Motor neuron (in vitro differentiated cells): Measurements from ENCODE around the gene FAM180B. TPM values are rescaled to one million over a fixed set of nuclear protein-coding genes. Genes with fewer than 3 reads are reported as not detected.
A peak's percentile ranks its signal among the peaks of the same experiment; 100 is the strongest.

ENCODE experiments used
- ATAC-seq, 8 experiments: fragments of 200-7000 bp; cut with Tn5 transposase; replicated peaks in 6 of 8; 2 replicates each; pipeline ENCODE4 v1.8.0; 2021; ENCODE audit warnings: mild to moderate bottlenecking in 8 of 8, moderate library complexity in 8 of 8
- H3K27ac ChIP-seq, 2 donors: fragments of 250-450 bp; sonication (Bioruptor Pico); 2 replicates each; pipeline ENCODE4 v1.9.0; 2021; ENCODE audit warnings: antibody characterized with exemption in 2 of 2, mild to moderate bottlenecking in 2 of 2, moderate library complexity in 1 of 2
- H3K4me1 ChIP-seq, 2 donors: fragments of 250-450 bp; sonication (Bioruptor Pico); replicated peaks in 1 of 2; 2 replicates each; pipeline ENCODE4 v1.6.1; 2021; ENCODE audit warnings: antibody characterized with exemption in 2 of 2, mild to moderate bottlenecking in 2 of 2, moderate library complexity in 1 of 2
- H3K4me3 ChIP-seq, 5 donors: fragments of 250-450 bp; sonication (Bioruptor Pico); 2 replicates each; pipeline ENCODE4 v1.9.0; 2021; ENCODE audit warnings: antibody characterized with exemption in 5 of 5, mild to moderate bottlenecking in 5 of 5, moderate library complexity in 4 of 5
- WGBS, 10 experiments: fragments of 450-650 bp; shearing (Covaris generic); methylation state at CpG; one replicate each; pipeline ENCODE4 v1.0.0; 2022; 5-methylcytosine and 5-hydroxymethylcytosine counted together
- in situ Hi-C, 9 experiments: fragments of 400-800 bp; cut with MboI; loops; one replicate each; pipeline ENCODE4 v1.15.0; 2021; ENCODE audit warnings: low sequenced_read_pairs in 9 of 9, low pct_unique_long_range_greater_than_20kb in 2 of 9; ENCODE audit not compliant: unreplicated experiment in 9 of 9
- total RNA-seq, 8 experiments: library from RNA; unstranded; fragments of 300-600 nt; gene quantifications; 2 replicates each; pipeline versions ENCODE4 v1.2.3 to v1.2.4, GENCODE V29; 2022

The FAM180B gene
- total RNA-seq, 8 experiments from 2014 or later, result 0.27 to 2.5 (median 0.64) TPM; not detected in 1

- 26 to 100% (median 91%) methylated on average over 1 to 43 of the region's 122 CpGs; no CpG with 5 or more reads in 2 of the 10 experiments for WGBS, 10 experiments
- Histone ChIP-seq H3K27ac (no peak overlapping the region), H3K4me3 (no peak overlapping the region), H3K4me1 (peaks cover 6 to 16% of the 10 kb centered on the region in 2 donors)
- in situ Hi-C loops, result no loop called here
- ATAC-seq, result no peak
Measured at GRCh38 chr11:47589977-47590861, 3.7 kb downstream of the FAM180B start.

GRCh38 chr11:47591764-47592163, 5.3 kb downstream of the FAM180B start:
- no peak overlapping the region for H3K4me3 ChIP-seq
- in situ Hi-C loops, result no loop called here
- H3K27ac ChIP-seq, result no peak overlapping the region
- 20 to 86% (median 60%) methylated on average over 1 to 4 of the region's 7 CpGs; no CpG with 5 or more reads in 3 of the 10 experiments for WGBS, 10 experiments
- H3K4me1 ChIP-seq, result peaks cover 6 to 16% of the 10 kb centered on the region in 2 donors
- no peak for ATAC-seq

GRCh38 chr11:47592251-47592650, 5.8 kb downstream of the FAM180B start:
- WGBS, 10 experiments, result 0 to 80% (median 60%) methylated on average over 1 to 2 of the region's 4 CpGs; no CpG with 5 or more reads in 7 of the 10 experiments
- no peak overlapping the region for H3K4me3 ChIP-seq
- no peak overlapping the region for H3K27ac ChIP-seq
- in situ Hi-C loops, result no loop called here
- no peak for ATAC-seq
- H3K4me1 ChIP-seq, result peaks cover 6 to 16% of the 10 kb centered on the region in 2 donors

- whole genome bisulfite sequencing, 10 experiments, result 0 to 93% (median 40%) methylated on average over 1 to 2 of the region's 2 CpGs; no CpG with 5 or more reads in 5 of the 10 experiments
- H3K4me1 ChIP-seq, result peaks cover 6 to 16% of the 10 kb centered on the region in 2 donors
- no peak for ATAC-seq
- in situ Hi-C loops, result no loop called here
- H3K4me3 ChIP-seq, result peak overlapping the region in 2 of 5 donors; percentile 50 to 89
- H3K27ac ChIP-seq, result no peak overlapping the region
Measured at GRCh38 chr11:47592970-47593369, 6.5 kb downstream of the FAM180B start.

DNA sequence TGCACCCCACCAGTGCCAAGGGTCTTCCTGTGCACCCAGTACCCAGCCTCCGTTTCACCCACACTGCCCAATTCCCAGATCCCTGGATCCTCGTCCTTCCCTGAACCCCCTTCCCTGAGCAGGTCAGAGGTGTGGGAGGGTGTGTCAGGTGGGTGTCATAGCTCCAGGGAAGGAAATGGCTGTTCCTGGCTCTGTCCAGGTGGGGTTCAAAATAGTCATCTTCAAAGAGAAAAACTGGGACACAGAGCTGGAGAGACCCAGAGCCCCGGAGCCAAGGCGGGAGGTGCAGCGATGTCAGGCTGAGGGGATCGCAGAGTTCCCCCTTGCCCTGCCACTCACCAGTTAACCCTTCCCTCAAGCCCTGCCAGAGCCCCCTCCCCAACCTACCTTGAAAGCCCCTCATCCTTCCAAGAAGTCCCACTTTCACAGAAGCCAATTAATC, 7.0 kb downstream of the FAM180B start:
- Histone ChIP-seq H3K27ac (no peak overlapping the region), H3K4me1 (peaks cover 6 to 16% of the 10 kb centered on the region in 2 donors), H3K4me3 (peak overlapping the region; percentile 46 to 89 (median 50))
- WGBS, 10 experiments, result 18 to 20% (median 20%) methylated on average over 1 to 4 of the region's 6 CpGs; no CpG with 5 or more reads in 7 of the 10 experiments
- in situ Hi-C loops, result no loop called here
- peak in 5 of 8 experiments; percentile 4 to 14 (median 8) for ATAC-seq

- in situ Hi-C loops, result no loop called here
- Histone ChIP-seq H3K4me1 (peaks cover 10 to 20% of the 10 kb centered on the region in 2 donors), H3K4me3 (peak within 1 kb of the TSS; percentile 46 to 89 (median 50)), H3K27ac (peak within 1 kb of the TSS; percentile 13 to 25)
- ATAC-seq, result peak in 6 of 8 experiments; percentile 52 to 95 (median 91)
- WGBS, 10 experiments, result 0 to 62% (median 16%) methylated on average over 1 to 4 of the region's 48 CpGs; no CpG with 5 or more reads in 7 of the 10 experiments
Measured at GRCh38 chr11:47593934-47594855, 7.7 kb downstream of the FAM180B start, which contains the start of gene C1QTNF4. TSS of gene C1QTNF4 (minus strand) at chr11:47594411. CDS start at chr11:47590810, 3,601 bp downstream.

DNA sequence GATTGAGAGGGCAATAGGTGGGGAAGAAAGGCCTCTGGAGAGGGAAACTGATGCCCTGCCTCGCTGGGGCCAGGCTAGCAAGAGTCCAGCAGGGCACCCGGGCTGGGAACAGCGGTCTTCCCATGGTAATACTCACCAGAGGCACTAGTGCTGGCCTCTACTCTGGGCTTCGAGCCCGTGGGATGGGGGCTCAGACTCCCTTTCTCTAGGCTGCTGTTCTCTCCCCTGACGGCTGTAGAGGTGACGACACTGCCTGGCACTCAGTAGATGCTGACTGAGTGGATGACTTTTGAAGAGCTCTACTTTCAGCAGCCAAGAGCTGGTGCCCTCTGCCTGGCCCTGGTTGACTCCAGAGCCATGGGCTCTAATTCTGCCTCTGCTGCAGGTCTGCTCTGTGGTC, 8.6 kb downstream of the FAM180B start:
- 50 to 100% (median 77%) methylated on average over 1 to 5 of the region's 7 CpGs; no CpG with 5 or more reads in 6 of the 10 experiments for WGBS, 10 experiments
- no peak overlapping the region for H3K4me3 ChIP-seq
- no peak overlapping the region for H3K27ac ChIP-seq
- no peak for ATAC-seq
- H3K4me1 ChIP-seq, result peaks cover 17 to 28% of the 10 kb centered on the region in 2 donors
- in situ Hi-C loops, result no loop called here

DNA sequence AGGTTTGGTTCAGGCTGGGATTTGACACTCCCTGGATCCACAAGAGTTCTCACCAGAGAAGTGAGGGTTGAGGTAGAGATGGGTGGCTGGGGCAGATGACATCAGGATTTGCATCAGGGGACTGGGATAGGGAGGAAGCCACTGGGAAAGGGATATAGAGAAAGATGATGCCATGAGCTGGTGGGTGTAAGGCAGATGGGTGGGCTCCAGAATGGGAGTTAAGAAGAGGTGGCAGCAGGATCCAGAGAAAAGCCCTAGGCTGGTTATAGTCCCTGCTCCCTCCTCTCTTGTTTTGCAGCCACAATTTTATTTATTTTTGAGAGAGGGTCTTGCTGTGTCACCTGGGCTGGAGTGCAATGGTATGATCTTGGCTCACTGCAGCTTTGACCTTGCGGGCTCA, 9.5 kb downstream of the FAM180B start:
- no peak for ATAC-seq

DNA sequence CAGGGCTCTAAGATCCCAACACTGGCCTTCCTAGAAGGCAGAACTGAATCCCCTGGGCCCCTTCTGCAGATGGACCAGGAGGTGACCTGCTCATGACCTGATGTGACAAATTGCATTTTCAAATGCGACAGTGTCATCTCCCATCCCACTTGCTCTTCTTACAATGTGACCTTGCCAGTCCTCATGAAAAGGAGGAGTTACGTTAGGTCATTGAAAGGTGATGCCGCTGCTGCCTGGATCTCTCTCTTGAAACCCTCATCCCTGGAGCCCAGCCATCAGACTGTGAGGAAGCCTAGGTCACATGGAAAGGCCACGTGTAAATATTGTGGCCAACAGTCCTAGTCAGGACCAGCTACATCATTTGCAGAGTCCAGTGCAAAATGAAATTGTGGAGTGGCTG, 13.4 kb downstream of the FAM180B start:
- Histone ChIP-seq H3K4me1 (peaks cover 19% of the 10 kb centered on the region in 2 donors), H3K4me3 (no peak overlapping the region), H3K27ac (peak overlapping the region; percentile 35 to 79)
- WGBS, 10 experiments, result 17 to 80% (median 70%) methylated on average over 1 to 4 of the region's 4 CpGs; no CpG with 5 or more reads in 3 of the 10 experiments
- peak in 4 of 8 experiments; percentile 50 to 87 (median 68) for ATAC-seq
- in situ Hi-C loops, result no loop called here

More for the DNA sequence above, 9.5 kb downstream of the FAM180B start:
- Histone ChIP-seq H3K4me3 (no peak overlapping the region), H3K4me1 (peaks cover 25 to 32% of the 10 kb centered on the region in 2 donors), H3K27ac (no peak overlapping the region)
- WGBS, 10 experiments, result 83 to 100% (median 100%) methylated on average over 1 of the region's 1 CpG; no CpG with 5 or more reads in 6 of the 10 experiments
- in situ Hi-C loops, result no loop called here

DNA sequence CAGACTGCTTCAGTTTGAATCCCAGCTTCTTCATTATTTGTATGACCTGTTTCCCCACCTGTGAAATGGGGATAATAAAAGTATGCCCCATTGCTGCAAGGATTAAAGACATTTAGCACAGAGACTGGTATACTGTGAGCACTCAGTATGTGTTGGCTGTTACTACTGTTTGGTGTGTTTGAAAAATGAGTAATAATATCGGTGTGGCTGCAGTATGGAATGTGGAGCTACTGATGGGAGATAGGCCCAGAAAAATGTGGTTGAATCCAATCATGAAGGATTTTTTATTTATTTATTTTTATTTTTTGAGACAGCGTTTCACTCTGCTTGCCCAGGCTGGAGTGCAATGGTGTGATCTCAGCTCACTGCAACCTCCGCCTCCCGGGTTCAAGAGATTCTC, 16.8 kb downstream of the FAM180B start:
- 75 to 100% (median 98%) methylated on average over 1 to 4 of the region's 4 CpGs; no CpG with 5 or more reads in 4 of the 10 experiments for WGBS, 10 experiments
- H3K27ac ChIP-seq, result no peak overlapping the region
- H3K4me3 ChIP-seq, result no peak overlapping the region
- peaks cover 15 to 19% of the 10 kb centered on the region in 2 donors for H3K4me1 ChIP-seq
- in situ Hi-C loops, result no loop called here
- ATAC-seq, result no peak

DNA sequence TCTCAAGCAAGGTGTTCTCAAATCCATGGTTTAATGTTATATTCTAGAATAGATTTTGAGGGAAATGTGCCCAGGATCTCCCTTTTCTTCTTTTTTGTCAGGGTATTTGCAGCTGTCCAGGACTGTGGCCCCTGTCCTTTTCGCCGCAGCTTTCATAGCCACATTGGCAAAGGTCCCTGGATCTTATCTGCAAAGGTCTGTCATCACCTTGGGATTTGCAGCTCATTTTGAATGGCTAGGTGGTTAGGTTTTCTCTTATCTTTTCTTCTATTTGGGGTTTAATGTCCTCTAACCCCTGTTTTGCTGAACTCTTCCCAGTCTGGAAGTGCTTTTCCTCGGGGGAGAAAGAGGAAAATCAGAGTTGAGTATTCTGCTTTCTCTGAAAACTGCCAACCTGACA, 19.4 kb downstream of the FAM180B start:
- ATAC-seq, result no peak
- no peak overlapping the region for H3K4me3 ChIP-seq
- no peak overlapping the region for H3K27ac ChIP-seq
- WGBS, 10 experiments, result 50 to 100% (median 76%) methylated on average over 1 to 3 of the region's 3 CpGs
- H3K4me1 ChIP-seq, result no peaks in the 10 kb centered on the region
- in situ Hi-C loops, result no loop called here

DNA sequence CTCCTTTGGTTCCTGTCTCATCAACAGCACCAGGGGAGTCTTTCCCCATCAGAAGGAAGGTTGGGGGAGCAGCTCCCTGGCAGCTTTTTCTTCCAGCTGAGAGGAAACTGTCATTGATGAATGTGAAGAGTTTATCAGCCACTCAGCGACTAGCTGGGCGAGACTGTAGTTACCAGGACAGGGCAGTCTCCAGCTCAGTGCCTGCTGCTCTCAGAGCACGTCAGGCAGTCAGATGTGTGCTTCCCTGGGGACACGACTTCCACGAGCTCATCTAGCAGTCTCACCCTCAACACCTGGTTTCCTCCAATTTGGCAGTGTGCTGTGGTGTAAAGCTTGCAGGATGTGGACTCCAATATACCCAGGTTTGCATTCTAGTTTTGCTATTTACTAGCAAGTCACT, 20.3 kb downstream of the FAM180B start:
- Histone ChIP-seq H3K27ac (no peak overlapping the region), H3K4me3 (no peak overlapping the region), H3K4me1 (no peaks in the 10 kb centered on the region)
- in situ Hi-C loops, result no loop called here
- 0 to 42% (median 22%) methylated on average over 1 to 3 of the region's 5 CpGs; no CpG with 5 or more reads in 6 of the 10 experiments for WGBS, 10 experiments
- peak; percentile 8 to 87 (median 64) for ATAC-seq
